Measurements from ENCODE around the gene PRPF19. TPM values are rescaled to one million over a fixed set of nuclear protein-coding genes. Genes with fewer than 3 reads are reported as not detected.

PRPF19 gene
- total and polyA plus RNA-seq, 9 of the 15 experiments (the other 6 are each of a cell fraction or from before 2014, with no cell fraction given), result 9.4 to 212 (median 73.2) TPM

GRCh38 chr11:60848714-60849151 is 57.7 kb downstream of the PRPF19 start (continued):
- TF ChIP-seq, protein P1, sequence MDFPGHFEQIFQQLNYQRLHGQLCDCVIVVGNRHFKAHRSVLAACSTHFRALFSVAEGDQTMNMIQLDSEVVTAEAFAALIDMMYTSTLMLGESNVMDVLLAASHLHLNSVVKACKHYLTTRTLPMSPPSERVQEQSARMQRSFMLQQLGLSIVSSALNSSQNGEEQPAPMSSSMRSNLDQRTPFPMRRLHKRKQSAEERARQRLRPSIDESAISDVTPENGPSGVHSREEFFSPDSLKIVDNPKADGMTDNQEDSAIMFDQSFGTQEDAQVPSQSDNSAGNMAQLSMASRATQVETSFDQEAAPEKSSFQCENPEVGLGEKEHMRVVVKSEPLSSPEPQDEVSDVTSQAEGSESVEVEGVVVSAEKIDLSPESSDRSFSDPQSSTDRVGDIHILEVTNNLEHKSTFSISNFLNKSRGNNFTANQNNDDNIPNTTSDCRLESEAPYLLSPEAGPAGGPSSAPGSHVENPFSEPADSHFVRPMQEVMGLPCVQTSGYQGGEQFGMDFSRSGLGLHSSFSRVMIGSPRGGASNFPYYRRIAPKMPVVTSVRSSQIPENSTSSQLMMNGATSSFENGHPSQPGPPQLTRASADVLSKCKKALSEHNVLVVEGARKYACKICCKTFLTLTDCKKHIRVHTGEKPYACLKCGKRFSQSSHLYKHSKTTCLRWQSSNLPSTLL (IDR thresholded peaks at IDR 0.05), result no peak
- no peak for TF ChIP-seq ZNF445 (CRISPR knock-in tag; IDR thresholded peaks at IDR 0.05; ENCODE audit: low read depth)
- no peak for TF ChIP-seq ZNF224 (CRISPR knock-in tag; IDR thresholded peaks at IDR 0.05)
- no peak for TF ChIP-seq TEAD4 (IDR thresholded peaks at IDR 0.05; ENCODE audit: low read length)
- TF ChIP-seq TEAD4 (CRISPR knock-in tag; IDR thresholded peaks at IDR 0.05; ENCODE audit: borderline replicate concordance), result no peak
- TF ChIP-seq, protein P2, sequence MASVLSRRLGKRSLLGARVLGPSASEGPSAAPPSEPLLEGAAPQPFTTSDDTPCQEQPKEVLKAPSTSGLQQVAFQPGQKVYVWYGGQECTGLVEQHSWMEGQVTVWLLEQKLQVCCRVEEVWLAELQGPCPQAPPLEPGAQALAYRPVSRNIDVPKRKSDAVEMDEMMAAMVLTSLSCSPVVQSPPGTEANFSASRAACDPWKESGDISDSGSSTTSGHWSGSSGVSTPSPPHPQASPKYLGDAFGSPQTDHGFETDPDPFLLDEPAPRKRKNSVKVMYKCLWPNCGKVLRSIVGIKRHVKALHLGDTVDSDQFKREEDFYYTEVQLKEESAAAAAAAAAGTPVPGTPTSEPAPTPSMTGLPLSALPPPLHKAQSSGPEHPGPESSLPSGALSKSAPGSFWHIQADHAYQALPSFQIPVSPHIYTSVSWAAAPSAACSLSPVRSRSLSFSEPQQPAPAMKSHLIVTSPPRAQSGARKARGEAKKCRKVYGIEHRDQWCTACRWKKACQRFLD (CRISPR knock-in tag; IDR thresholded peaks at IDR 0.05), result no peak
- TF ChIP-seq KLF6 (CRISPR knock-in tag; IDR thresholded peaks at IDR 0.05; ENCODE audit: borderline replicate concordance), result no peak
- TF ChIP-seq SAP30 (IDR thresholded peaks at IDR 0.05; ENCODE audit: borderline replicate concordance, insufficient read depth, low read depth, low read length, poor library complexity, severe bottlenecking), result no peak
- no peak for TF ChIP-seq CREB1 (IDR thresholded peaks at IDR 0.05)
- no peak for TF ChIP-seq CREB1 (CRISPR knock-in tag; IDR thresholded peaks at IDR 0.05)
- TF ChIP-seq, protein P3, sequence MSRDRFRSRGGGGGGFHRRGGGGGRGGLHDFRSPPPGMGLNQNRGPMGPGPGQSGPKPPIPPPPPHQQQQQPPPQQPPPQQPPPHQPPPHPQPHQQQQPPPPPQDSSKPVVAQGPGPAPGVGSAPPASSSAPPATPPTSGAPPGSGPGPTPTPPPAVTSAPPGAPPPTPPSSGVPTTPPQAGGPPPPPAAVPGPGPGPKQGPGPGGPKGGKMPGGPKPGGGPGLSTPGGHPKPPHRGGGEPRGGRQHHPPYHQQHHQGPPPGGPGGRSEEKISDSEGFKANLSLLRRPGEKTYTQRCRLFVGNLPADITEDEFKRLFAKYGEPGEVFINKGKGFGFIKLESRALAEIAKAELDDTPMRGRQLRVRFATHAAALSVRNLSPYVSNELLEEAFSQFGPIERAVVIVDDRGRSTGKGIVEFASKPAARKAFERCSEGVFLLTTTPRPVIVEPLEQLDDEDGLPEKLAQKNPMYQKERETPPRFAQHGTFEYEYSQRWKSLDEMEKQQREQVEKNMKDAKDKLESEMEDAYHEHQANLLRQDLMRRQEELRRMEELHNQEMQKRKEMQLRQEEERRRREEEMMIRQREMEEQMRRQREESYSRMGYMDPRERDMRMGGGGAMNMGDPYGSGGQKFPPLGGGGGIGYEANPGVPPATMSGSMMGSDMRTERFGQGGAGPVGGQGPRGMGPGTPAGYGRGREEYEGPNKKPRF (IDR thresholded peaks at IDR 0.05; ENCODE audit: low read depth, low read length), result no peak
- TF ChIP-seq TBP (optimal IDR thresholded peaks at IDR 0.05; ENCODE audit: low read depth, low read length), result no peak
- no peak for TF ChIP-seq EWSR1 (IDR thresholded peaks at IDR 0.05; ENCODE audit: borderline replicate concordance, low read depth, partially characterized antibody)
- no peak for TF ChIP-seq FIP1L1 (IDR thresholded peaks at IDR 0.05; ENCODE audit: low read depth, low read length, poor library complexity, severe bottlenecking)
- no peak for TF ChIP-seq SNRNP70 (optimal IDR thresholded peaks at IDR 0.05; ENCODE audit: low read depth, low read length)
- TF ChIP-seq GABPA (tag; conservative IDR thresholded peaks at IDR 0.05; ENCODE audit: low read depth), result no peak
- TF ChIP-seq, protein P4, sequence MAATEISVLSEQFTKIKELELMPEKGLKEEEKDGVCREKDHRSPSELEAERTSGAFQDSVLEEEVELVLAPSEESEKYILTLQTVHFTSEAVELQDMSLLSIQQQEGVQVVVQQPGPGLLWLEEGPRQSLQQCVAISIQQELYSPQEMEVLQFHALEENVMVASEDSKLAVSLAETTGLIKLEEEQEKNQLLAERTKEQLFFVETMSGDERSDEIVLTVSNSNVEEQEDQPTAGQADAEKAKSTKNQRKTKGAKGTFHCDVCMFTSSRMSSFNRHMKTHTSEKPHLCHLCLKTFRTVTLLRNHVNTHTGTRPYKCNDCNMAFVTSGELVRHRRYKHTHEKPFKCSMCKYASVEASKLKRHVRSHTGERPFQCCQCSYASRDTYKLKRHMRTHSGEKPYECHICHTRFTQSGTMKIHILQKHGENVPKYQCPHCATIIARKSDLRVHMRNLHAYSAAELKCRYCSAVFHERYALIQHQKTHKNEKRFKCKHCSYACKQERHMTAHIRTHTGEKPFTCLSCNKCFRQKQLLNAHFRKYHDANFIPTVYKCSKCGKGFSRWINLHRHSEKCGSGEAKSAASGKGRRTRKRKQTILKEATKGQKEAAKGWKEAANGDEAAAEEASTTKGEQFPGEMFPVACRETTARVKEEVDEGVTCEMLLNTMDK (IDR thresholded peaks at IDR 0.05; ENCODE audit: borderline replicate concordance, insufficient read depth, low read depth, low read length, poor library complexity, severe bottlenecking), result no peak
- 0 out of 2 replicates have a peak, but pooled peaks have one; percentile 31 for TF ChIP-seq MYNN (IDR thresholded peaks at IDR 0.05)
- no peak for TF ChIP-seq MYNN (CRISPR knock-in tag; IDR thresholded peaks at IDR 0.05)
- TF ChIP-seq ZNF561 (CRISPR knock-in tag; conservative IDR thresholded peaks at IDR 0.05), result no peak
- no peak for TF ChIP-seq NUFIP1 (IDR thresholded peaks at IDR 0.05; ENCODE audit: partially characterized antibody)
- TF ChIP-seq KDM2B (CRISPR knock-in tag; IDR thresholded peaks at IDR 0.05), result no peak
- TF ChIP-seq LARP7 (IDR thresholded peaks at IDR 0.05), result no peak
